Fibroblast of skin of scalp (primary cell): ENCODE results near the gene MACROD2.

ENCODE experiments used
- DNase-seq: peaks from one replicate; pipeline ENCODE4 v3.0.0-alpha.2; 2013

MACROD2 gene

DNA sequence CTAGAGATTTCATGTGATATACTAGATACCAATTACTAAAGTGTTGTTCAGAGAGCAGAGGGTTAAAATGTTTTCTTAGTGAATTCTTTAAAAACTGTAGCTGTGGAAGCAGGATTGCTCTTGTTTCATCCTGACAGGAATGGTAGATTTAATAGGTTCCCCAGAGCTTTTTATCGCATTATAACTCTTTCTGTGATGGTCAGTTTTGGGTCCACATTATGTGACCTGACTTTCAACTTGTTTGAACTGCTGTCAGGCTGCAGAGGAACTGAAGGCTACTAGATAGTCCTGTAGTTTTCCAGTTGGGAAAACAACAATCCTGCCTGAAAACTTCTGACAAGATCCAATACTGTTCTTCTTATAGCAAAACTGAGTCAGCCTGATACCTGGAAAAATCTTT is 671.4 kb downstream of the MACROD2 start:
- DNase-seq: no peak

DNA sequence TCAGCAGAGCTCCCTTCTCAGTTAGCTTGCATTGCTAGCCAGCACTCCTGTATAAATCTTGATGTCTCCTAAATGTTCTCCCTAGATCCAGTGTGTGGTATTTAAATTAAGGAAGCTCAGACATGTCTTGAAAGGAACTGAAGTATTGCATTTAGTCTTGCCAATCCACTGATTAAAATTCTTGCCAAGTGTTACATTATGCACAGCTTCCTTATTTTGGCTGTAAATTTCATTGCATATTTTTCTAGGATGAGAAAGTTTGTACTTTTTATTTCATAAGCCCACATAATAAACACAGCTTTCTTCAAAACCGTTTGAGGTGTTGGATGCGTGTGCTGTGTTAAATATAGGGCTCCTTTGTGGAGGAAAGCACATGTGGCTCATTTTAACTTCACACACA is 671.9 kb downstream of the MACROD2 start:
- no peak for DNase-seq

DNA sequence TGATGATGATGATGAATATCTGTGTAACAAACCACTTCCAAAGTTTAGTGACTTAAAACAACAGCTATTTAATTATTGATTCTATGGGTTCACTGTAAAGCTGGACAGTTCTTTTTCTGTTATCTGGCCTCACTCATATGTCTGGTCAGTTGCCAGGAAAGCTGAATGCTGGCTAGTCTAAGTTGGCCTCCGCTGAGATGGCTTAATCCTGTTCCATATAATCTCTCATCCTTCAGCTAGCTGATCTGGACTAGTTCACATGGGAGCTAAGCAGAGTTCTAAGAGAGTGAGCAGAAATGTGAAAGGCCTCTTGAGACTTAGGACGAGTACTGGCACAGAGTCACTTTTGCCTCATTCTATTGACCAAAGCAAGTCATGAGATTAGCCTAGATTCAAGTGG is 676.8 kb downstream of the MACROD2 start:
- DNase-seq: peak; percentile 3

DNA sequence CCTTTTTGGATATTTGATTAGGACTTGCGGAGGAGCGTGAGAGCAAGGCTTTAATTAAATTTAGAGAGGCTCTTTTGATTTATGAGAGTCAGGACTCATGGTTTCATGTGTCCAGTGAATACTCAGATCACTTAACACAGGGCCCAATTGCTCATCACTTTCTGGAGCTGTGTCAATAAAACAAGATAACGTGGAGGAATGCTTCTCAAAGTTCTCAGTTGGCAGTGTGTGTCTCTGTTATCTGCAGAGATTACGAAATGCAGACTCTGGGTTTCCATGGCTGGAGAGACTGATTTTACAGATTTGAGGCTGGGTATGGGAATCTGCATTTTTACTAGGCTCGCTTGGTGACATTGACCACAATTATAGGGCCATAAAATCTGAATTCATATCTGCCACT is 677.8 kb downstream of the MACROD2 start:
- no peak for DNase-seq

DNA sequence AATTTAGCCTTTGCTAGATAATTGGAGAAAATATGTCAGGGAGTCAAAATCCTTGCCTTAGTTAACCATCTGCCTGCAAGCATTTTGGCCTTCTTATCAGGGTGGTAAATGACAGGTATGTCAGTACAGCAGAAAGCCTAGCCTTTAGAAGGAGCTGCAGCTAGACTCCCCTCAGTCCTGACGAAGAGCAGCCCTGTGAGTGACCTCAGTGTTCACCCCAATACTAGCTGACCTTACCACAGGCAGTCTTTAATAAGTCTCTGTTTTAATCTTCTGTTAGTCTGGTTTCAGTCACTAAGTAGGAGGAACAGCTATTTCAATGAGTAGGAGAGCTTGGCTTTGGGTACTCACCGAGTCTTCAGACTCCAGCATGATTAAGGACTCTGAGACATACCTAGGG is 682.1 kb downstream of the MACROD2 start:
- DNase-seq: no peak

DNA sequence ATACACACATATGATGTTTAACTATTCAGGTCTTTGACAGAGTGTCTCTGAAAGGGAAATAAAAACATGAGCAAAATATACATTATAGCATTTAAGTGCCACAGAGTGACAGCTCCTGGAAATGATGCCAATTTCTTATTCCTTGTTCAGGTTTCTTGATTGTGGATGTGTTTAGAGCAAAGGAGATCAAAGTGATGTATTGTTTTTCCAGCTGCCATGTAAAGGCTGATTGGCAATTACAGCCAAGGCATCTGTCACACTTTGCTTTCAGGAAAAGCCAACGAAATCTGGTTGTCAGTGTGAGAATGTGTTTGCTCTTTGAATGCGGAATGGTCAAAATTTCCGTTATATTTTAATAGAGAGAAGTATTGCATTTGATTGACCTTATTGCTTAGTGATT is 689.9 kb downstream of the MACROD2 start:
- no peak for DNase-seq

DNA sequence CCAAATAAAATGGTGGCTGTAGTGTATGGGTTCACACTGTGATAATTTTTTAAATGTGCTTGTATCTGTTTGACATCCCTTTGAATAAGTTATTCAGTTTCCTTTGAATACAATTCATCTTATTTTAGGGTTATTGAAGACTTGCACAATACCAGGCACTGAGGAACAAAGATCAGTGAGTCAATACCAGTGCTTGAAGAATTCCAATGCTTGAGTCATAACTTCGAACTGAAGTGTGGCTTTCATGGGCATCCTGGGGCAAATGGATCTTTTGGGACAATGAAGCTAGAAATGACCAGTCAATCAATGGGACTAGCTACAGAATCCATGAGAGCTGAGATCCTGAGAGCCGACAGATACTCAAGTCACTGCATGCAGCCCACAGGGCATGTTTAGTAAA is 692.0 kb downstream of the MACROD2 start:
- no peak for DNase-seq

DNA sequence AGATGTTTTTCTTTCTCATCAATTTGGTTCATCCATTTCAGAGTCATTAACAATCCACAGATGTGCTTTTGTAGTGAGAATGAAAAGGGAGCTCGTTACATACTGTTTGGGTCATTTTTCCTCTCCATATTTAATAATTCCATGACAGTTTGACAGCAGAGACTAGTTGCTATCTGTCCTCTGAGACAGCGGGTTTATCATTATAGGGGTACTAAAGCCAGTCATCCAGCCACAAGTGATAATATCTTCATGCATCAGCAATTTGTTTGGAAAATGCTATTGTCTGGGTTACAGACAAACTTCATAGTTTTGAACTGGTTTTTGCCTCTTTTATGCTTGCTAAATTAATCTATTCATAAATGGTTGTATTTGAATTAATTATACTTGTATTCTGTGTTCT is 692.7 kb downstream of the MACROD2 start:
- DNase-seq: no peak

DNA sequence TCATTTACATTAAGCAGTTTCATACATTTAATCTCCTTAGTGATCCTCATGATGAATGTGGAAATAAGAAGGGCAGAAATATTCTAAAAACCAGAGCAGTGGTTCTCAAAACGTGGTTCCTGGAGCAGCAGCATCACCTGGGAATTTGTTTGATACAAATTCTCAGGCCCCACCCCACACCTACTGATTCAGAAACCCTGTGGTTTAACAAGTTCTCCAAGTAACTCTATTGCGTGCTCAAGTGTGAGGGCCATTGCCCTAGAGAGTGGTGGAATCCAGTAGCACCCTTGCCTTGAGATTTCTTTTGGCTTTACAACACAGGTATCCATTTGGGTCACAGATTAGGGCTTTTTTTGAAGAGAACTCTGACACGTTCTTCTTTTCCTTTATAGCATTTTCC is 696.7 kb downstream of the MACROD2 start:
- no peak for DNase-seq

DNA sequence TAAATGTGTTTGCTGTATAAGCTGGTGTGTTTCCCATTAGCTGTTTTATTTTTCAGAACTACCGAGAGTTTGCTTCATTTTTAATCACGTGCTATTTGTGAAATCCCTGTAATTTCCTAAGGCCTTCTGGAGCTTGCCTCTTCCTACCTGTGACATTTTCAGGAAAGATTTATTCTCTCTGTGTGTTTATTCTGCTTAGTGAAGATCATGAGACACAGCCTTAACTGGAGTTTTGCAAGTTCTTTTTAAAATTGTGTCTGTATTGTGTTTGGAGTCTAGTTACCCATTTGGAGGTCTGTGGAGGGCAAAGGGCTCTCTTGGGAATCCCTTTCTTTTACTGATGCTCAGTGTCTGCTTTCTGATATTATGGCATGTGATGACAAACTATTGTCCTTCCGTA is 701.2 kb downstream of the MACROD2 start:
- DNase-seq: no peak

DNA sequence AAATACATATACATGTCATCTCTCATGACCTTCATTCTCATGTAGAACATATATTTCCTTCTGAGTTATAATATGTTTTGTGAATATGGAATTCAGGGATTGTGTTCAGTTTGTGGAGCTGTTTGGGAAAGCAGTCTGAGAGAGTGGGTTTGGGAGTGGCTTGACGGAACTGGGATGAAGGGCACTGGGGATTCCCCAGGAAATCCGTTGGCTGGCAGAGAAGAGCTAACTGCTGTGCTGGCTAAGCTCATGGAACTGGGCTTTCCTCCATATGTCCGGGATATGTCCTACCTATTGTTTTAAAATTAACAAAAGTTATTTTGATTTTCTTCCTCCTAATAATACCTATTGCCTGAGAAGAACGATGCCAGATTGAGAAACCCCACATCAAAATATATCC is 701.6 kb downstream of the MACROD2 start:
- DNase-seq: no peak

DNA sequence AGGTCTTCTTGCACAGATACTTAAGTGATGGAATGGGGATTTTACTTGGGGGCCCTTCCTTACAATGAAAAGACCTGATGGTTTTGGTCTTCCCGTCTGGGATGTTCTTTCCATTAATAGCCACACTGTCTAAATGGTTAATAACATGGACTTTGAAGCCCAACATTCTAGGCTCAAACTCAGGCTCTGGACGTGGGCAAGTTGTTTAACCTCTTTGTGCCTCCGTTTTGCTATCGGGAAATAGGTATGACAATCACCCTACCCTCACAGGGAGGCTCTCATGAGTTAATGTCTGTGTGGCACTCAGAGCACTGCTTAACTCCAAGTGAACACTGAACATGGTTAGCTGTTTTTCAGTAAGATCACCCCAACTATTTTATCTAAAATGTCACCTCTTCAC is 702.8 kb downstream of the MACROD2 start:
- DNase-seq: no peak

DNA sequence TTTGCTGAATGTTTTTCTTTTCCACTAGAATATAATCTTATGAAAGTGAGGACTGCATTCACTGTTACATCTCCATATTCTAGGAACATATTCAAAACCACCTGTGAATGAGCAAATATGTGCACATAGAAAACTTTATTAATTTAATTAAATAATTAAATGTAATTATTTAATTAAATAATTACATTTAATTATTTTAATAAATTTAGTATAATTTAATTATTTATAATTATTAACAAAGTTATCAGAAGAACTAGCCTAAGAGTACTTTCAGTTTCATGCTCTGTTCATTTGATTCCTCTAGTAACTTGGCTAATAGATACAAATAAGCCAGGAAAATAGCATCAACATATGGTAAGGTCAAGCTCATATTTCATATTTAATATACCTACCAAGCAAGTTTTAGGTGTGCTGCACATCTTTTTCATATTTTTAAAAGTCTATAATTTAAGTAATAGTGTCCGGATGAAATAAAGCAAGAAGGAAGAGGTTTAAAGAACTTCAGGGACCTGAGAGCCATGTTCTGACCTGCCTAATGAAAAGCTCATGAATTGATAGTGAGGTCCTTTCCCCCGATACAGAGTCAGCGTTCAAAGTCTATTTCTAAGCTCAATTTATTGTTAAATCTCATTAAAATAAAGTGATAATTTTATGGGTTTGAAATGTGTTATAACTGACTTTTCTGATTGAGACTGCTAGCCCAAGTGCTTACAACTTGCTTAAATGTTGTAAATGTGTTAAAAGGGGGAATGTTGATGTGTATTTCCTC is 703.5 kb downstream of the MACROD2 start:
- DNase-seq: no peak

DNA sequence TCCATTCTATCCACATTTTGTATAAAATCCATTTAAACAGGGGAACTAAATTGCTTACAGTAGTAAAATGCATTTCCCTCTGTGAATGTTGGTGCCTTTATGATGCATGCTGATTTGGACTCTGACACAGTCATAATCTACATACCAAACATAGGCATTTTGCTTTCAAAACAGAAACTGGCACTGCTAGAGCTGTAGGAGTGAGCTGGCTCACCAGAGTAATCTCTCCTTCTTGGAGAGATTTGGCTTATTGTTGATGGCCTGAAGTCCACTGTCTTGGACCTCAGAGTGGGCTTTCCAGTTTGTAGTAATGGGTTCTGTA is 705.3 kb downstream of the MACROD2 start:
- peak; percentile 35 for DNase-seq

DNA sequence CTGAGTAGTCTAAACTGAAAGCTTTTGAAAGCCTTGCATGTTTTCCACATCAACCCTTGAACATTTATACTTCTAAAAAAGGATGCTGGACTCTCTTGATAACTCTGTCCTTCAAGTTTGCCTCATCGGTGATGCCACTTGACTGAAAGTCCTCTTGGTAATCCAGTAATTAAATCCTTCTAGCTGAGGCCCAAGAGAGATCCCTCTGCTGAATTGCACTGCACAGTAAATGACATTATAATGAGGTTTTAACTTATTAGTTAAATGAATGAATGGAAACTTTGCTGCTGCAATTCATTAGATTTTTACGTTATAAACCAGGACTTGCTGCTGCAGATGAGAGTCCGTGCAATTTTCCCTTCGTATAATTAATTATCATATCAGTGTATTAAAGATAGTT is 706.0 kb downstream of the MACROD2 start:
- no peak for DNase-seq

DNA sequence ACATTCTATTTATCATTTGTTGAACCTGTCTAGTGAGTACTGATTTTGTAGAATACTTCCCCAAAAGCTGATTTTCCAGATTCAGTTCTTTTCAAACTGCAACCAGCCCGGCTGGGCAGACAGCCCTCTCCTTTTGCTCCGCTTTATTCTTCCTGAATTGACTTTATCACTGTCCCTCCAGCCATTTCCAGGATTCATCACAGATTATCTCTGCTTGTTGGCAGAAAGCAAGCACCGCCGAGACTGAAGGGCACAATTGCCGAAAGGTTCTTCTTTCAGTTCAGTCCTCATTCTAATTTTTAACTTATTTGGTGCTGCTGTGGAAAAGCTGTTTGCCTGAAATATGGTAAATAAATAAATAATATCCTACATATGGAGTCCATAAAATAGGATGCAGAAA is 711.2 kb downstream of the MACROD2 start:
- DNase-seq: no peak

DNA sequence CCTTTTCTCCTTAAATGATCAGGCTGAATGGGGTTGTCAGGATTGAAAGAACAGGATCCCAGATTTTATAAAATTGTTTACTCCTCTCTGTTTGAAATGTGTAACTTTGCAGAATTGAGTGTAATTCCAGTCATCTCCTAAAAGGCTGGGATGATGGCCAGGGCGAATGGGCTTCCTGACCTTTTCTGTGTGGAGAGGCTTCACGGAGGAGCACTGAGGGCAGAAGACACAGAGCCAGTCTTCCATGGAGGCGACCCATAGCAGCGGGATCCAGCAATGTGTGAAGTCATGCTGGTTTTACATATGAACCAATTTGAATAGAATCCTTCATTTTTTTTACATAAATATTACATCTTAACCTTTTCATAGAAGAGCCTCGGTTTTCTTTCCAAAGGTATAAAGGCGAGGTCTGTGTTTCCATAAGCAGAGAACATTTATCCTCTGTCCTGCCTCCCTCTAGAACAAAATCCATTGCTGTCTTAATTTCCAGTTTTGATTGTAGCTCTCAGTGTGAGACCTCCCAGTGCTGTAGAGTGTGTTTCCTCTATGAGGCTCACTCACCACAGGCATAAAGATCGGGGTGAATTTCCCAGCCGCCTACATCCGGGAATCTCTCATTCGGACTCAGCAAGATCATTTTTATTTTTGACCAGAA is 711.8 kb downstream of the MACROD2 start:
- DNase-seq: no peak

DNA sequence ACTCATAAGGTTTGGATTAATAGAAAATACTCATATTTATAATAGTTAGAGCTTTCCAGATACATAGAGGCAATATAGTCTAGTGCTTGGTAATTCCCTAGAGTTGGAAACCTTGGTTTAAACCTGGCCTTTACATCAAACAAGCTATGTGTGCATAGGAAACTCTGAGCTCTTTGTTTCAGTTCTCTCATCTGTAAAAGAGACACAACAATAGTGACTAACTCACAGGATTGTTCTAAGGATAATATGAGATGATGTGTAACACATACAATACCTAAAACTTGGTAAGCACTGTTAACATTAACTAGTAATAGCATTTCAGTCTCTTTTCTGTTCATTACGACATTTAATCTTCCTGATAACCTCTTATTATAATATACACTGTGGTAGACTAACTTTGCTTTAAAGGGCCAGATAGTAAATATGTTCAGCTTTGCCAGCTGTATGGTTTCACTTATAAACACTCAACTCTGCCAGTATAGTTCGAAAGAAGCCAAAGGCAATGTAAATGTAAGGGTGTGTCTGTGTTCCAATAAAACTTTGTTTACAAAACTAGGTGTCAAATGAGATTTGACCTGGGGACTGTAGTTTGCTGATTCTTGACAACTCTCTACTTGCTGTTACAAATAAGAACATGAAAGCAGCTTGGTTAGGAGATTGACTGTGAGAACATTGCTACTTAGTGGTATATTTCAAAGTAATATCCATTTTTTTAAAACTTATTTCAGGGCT is 712.7 kb downstream of the MACROD2 start:
- no peak for DNase-seq

DNA sequence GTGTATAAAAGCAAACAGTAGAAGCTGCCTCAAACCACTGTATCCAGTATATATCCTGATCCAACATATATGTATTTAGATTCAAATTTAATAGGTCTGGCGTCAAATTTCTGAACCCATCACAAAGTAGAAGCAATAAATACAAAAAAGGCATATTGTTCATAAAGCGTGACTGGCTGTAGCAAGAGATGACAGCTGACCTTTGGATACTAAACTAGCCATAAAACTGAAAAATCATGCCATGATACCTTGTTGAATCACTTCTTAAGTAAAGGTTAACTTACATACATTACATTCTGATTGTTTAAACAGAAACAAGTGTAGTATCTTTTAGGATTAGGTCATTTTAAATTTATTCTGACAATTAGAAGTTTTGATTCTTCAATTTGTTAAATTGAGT is 714.1 kb downstream of the MACROD2 start:
- no peak for DNase-seq

DNA sequence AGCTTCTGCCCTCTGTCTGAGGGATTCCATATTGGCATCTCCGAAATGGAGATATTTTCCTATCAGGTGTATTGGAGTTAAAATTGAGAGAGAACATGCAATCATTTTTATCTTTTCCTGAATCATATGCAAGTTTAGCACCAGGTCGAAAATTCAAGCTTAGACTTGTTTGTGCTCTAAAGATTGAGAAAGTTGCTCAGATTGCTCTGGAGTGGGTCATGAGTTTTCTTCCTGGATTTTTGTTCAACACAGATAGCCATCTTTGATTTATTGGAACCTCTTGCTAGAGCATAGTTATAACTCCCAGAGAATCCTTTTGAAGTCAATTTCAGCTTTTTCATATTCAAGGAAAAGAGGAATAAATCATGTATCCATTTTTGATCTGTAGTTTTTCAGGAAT is 715.6 kb downstream of the MACROD2 start:
- DNase-seq: no peak

DNA sequence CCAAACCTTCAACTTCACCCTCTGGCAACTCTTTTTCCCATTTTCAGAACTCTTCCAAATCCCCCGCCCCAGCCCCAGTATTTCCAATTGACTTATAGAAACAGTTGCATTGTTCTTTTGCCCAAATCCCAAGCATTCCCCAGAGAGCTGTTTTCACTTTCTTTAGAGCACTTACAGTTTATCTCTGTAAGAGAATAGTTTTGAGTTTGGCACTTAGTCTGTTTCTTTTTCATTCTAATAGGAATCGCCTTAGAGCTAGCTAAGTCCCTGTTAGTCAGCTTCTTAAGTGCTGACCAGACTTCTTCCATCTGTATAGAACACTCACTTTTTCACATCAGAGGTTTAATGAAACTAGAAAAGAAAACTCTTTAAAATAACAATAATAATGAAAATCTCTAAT is 716.3 kb downstream of the MACROD2 start:
- DNase-seq: no peak

DNA sequence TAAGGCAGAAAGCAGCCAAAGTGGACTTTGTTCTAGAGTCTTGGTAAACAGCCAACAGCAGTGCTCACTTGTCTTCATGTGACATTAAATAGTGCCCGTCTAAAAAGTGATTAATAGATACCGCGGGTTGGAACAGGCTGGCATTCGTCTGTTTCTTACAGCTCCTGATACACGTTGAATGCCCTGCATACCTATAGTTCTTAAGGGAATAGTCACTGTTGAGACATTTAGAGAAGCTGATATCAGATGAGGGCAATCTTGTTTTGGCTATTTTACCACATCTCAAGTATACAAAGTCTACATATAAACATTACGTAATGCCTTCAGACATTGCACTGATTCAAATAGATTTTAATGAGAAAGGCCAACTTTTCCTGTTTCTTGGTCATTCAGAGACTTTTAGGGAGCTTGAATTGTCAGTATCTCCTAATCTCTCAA is 717.0 kb downstream of the MACROD2 start:
- DNase-seq: peak; percentile 34

DNA sequence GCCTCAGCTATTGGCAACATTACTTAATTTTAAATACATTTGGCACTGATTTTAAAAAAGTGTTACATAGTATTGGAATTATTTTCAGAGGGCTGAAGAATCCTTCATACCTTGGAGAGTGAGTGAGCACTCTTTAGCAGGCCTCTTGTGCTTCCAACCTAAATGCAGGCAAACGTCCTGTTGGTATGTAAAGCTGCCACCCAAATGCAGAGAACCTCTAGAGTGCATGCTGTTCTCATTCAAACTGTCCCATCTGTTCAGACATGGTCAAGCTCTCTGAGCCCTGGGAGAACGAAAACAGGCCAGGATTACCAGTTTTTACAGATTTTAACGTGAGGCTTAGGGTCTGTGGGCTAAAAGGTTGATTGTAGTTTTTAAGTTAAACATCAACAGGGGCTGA is 720.1 kb downstream of the MACROD2 start:
- DNase-seq: no peak

DNA sequence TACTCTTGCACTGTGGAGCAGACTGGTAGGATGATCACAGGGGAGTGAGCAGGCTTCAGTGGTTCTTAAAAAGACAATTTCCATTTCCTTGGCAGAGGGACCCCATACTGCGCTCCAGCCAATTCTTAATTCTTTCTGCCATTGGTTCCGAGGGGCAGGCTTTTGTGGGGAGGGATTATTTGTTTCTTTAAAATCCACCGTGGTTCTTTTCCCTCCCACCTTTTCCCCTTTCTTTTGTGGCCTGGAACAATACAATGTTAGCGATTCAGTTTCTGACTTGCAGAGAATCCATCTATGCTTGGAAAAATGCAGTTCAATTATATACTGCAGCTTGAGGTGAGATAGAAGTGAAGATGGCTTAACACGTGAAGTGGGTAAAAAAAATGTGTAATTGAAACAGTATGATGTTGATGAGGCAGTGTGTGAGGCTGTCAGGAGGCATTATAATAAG is 721.1 kb downstream of the MACROD2 start:
- DNase-seq: no peak
